Hematopoietic multipotent progenitor cell treated with erythropoietin and hydrocortisone succinate and interleukin-3 and kit ligand, for 17 days (in vitro differentiated cells): ENCODE data around the gene MAP2.

Experiments used
- DNase-seq: peaks from one replicate; pipeline ENCODE4 v3.0.0-alpha.2; 2015; ENCODE audit warnings: low spot score

The MAP2 gene

DNA sequence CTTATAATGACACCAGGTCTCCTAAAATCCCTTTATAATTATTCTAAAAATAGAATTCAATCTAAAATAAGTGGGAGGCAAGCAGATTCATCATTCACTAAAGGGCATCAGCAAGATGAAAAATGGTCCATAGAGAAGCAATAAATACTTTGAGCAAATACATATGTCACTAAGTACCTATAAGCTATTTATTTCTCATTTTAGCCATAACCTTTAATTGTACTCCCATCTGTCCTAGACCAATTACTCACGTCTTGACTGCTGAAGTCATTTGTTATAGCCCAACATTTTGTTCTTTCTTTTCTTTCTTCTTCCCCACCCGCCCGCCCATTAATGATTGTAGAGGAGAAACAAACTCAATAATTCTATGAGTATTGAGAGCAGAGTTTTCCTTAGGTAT is 105.7 kb downstream of the MAP2 start:
- no peak for DNase-seq

DNA sequence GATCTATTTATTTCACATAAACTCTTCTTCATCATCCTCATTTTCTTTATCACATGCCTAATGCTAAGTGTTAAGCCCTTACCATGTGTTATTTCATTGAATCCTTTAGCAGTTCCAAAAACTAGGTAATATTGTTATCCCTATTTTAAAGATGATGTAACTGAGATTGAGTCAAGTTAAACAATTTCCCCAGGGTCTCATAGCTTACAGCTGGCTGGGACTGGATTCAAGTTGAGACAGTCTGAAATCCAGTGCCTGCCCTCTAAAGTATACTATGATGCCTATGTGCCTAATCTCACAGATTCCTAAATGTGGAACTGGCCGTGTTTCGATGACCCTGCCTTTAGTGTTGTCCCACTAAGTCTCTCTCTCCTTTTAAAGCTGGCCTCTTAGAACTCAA is 108.5 kb downstream of the MAP2 start:
- no peak for DNase-seq

DNA sequence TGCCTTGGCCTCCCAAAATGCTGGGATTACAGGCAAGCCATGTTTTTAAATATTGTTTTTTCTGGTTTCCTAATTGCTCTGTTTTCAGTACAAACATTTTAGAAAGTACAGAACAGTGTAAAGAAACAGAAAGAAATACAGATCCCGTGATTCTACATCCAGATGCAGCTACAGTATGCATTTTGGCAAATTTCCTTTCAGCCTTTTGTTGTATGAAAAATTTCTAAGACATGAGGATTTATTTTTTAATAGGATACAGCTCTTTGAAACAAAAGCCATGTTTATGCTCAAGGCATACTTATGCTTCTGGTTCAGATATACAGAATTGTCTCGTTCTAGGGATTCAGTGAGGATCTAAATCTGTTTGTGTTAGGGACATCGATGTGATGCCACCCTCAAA is 109.5 kb downstream of the MAP2 start:
- DNase-seq: no peak

DNA sequence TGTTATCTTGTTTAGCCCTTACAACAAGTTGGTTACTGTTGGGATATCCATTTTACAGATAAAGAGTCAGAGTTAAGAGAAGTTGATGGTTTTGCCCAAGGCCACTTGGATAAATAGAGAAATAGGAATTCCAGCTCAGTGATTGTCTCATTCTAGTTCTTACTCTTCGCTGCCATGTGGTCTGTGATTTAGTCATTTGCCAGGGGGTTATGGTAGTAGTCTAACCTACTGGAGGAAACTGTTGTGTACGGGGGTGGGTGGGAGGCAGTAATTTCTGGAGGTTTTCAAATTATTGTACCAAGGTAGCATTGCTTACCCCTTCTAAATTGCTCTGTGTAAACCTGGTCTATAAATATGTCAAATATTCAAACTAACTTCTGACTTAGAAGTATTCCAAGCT is 110.4 kb downstream of the MAP2 start:
- no peak for DNase-seq

DNA sequence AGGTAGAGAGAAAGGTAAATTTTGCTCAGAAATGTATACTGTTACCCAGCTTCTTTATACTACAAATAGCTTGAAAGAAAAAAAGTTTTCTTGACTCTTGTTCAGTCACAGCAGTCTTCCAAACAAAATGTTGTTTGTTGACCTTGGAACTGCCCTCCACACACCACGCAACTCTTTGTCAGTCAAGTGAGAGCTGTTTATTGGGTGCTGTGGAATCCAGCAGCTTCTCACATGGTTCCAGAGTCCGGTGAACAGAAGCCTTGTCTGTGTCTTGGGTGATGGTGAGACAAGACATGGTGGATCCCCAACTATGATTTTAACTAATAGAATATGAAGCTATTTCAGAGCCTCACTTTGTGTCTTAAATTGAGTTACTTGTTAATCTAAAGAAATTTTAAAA is 112.5 kb downstream of the MAP2 start:
- DNase-seq: no peak

DNA sequence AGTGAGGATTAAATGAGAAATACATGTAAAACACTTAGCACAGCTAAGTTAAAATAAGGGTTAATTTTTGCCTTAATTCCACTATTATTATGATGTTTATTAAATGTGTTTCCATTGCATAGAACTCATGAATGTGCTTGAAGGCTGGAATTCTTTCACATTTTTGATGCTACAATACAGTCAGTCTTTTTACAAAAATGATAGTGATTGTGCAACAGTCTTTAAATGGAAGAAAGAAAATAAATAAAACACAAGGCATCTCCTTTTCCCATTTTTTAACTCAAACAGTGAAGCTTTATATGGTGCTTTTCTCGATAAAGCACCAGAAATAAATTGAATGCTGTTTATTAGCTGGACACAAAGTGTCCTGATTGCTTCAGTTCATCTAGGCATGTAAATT is 123.9 kb downstream of the MAP2 start:
- no peak for DNase-seq

DNA sequence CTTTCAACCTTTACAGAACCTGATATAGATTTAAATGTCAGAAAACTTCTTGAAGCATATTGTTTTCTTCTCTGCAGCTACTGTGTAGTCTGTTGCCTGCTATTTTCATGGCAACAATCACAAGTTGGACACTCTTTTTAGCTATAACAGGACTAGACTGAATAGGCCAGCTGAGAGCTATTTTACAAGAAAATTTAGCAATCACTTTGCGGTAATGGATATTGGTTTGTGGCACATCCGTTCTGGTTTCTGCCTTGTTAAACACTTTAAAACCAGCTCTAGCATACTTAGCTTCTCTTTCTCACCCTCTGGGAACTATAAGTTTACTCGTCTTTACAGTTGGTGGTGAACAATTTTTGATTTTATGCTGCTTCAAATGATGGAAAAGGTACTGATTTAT is 125.7 kb downstream of the MAP2 start:
- no peak for DNase-seq

DNA sequence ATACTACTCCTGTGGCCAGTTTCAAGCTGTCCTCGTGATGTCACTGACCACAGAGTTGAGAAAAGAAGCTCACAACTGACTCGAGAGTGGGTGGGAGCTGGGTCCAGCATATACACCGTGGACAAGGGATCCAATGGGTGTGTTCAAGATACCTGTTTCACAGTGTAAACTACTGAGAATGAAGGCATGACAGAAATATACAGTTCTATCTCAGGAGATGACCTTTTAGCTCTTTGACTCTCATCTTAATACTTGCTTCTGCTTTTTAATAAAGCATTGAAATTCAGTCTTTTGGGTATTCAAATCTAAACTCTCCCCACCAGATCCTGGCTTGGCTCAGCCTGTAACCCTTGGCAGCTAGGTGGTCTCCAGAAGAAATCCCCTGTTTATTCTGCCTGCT is 130.1 kb downstream of the MAP2 start:
- no peak for DNase-seq

DNA sequence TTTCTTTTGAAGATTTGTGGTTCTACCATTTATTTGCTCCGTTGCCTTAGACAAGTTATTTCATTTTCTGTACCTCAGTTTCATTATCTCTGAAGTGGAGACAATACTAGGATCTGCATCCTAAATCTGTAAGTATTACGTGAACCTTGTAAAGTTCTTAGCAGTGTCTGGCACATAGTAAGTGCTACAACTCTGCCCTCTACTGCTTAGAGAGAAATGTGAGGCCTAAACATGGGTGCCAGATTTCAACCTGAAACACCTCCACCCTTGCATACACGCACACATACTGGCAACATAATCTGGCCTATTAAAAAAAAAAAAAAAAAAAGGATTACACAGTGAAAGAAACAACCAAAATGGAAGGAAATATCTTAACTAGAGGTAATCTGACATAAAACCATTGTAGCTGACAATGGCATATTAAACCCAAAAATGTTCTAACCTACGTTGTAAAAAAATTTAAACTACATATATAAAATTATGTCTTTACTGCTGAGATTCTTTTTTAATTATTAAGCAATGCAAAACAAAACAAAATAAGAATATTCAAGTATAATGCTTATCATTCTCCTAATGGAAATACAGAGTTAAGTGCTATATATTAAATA is 132.6 kb downstream of the MAP2 start:
- DNase-seq: no peak

DNA sequence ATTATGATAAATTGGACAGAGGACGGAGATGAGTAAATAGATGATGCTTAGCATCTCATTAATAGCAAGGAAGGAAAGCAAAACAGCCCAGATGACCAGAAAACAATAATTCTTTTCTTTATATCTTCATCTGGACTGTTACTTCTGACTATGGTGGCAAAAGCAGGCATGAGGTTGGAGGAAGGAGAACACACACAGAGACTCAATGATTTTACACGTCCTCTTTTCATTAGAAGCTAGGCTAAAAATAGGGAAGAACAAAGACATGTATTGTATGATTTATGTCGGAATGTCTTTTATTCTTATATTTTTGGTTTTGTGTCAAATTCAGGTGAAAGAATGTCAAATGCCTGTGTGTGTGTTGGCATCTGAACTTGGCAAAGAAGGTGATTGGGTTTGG is 137.1 kb downstream of the MAP2 start:
- no peak for DNase-seq

DNA sequence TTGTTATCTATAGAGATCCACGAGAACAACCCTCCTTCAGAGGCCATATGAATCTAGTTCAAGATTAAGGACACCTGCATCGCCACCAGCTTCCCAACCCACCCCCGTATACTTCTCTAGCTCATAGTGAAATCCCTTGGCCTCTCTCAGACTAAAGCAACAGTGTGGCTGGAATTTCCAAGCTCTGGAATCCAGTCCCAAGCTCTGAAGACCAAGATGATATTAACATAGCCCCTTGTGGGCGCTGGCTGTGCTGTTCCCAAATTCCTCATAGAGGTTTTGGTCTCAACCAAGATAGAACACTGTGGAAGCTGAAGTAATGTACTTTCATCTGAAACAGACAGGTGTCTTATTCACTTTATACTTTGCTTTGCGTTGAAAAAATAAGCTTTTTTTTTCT is 139.6 kb downstream of the MAP2 start:
- DNase-seq: no peak

DNA sequence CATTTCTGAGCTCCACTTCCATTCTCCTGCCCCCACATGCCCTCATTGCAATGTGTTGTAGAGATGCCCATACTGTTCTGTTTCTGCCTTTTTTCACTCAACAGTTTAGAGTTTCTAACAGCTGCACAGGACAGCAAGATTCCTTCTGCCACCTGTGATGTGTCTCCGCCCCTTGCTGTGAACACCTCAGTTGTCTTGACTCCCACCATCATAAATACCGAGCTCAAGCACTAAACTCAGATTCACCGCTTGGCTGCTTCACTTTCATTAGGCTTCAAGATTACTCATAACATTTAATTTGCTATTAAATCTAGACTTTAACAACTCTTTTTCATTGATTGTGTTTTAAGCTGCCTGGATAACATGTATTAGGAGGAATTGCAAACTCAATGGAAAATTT is 141.0 kb downstream of the MAP2 start:
- no peak for DNase-seq

DNA sequence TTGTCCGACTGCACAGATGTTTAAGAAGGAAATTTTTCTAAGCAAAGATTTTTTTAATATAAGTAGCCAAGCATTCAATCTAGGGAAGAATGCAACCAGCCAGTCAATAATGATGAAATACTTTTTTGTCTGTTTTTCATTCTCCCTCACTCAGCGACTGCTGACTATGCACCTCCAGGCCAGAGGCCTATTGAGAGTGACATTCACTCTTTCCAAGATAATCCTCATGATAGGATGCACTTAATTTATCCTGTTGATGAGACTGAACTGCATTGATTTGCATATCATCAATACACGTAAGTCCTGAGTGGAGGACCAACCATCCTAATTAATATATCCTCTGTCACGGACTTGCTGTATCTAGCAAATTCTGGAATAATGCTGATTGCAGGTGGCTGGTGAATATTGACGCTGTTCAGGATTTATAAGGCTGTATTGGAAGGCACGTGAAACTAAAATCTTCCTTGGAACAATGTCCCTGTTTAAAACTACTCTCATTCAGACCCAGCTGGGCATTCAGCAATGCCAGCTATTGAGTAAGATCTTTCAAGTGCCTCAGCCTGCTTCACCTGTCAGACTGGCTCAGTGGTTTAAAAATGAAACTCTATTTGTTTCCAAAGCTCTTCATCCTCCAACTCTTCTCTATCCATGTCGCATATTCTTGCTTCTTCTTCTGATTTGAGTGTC is 142.2 kb downstream of the MAP2 start:
- no peak for DNase-seq

DNA sequence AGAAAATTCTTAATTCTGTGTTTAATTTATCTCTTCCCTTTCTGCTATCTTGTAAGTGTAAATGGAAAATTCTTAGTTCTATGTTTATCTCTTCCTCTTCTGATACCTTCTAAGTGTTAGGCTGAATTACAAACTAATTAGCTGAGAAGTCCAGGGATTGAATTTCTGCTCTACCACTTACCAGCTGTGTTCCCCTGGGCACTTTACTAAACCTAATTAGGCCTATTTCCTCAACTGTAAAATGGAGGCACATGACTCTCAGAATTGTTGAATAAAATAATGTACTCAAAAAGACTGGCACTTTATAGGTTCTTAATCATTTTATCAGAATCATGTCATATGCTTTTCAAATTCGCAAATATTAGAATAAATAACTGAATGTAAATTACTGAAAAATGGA is 146.3 kb downstream of the MAP2 start:
- no peak for DNase-seq

DNA sequence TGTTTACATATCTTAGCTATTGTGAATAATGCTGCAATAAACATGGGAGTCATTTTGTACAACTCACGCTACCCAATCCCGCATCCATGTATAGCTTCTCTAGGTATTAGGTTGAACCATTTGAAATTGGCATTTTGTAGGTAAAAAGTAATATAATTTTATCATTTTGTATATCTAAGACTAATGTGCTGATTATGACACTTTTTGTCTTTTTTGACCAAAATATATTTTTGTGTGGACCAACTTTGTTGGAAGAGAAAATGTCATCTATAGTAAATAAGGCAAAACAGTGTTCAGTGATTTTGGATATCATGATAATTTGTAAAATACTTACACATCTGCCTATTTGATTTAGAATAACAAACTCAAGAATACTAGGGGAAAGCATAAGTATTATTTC is 150.7 kb downstream of the MAP2 start:
- no peak for DNase-seq

DNA sequence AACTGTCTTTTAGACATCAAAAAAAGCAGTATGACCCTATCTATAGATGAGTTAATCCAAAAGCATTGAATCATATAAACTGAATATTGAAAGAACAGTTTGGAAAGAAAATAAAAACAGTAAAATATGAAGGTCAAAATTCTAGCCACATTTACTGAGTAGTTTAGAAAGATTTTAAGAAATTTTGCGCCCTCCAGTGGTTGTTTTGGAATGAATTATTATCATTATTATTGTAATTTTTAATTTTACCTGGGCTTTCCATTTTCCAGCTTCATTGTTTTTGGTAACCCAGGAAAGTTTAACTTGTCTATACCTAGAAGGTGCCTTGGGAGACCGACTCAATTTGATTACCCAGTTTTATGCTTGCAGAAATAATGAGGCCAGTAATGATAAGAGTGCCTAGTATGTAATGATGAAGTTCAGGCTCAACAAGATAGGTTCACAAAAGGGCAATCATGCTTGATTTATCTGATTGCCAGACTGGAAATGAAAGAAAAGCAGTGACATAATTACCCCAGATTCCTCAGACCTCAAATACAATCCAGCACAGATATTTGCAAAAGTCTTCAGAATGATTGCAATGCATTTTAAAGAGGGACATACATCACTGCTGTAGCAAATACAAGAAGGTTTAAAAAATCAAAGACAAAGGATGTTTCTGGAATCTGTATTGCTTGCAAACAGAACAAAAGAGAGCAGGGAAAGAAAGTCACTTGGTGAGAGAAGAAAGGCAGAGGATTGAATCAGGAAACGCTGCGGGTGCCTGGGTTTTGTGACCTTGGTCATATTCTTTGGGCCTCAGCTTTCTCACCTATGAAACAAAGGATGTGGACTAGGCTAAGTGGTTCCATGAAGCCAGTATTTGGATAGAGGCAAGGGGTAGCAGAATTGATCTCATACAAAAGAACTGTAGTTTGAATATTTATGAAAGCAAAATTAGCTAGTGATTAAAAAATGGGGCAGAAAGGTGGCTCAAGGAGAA is 153.8 kb downstream of the MAP2 start:
- no peak for DNase-seq

DNA sequence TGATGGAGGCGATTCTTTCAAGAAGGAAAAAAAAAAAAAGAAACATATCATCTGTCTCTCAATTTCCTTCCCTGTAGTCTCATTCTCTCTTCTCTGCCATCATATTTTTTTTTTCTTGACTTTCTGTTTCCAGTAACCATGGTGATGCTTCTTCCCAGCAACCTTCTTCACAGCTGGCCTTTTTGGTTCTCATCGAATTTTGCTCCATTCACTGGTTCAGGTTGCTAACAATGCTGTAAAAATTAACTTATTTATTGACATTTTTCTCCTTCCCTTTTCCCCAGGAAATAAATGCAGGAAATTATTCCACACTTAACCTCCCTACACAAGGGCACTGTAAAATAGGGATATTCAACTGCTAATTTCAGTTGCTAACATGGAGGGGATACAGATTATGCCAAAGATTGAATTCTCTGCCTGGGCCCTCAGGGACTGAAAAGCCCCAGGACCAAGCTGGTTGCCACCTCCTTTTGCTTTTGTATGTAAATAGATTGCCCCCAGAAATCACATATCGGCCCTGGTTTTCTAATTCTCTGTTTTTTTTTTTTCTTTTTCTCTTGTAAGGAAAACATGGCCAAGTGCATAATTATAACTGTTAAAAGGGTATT is 154.7 kb downstream of the MAP2 start:
- no peak for DNase-seq

DNA sequence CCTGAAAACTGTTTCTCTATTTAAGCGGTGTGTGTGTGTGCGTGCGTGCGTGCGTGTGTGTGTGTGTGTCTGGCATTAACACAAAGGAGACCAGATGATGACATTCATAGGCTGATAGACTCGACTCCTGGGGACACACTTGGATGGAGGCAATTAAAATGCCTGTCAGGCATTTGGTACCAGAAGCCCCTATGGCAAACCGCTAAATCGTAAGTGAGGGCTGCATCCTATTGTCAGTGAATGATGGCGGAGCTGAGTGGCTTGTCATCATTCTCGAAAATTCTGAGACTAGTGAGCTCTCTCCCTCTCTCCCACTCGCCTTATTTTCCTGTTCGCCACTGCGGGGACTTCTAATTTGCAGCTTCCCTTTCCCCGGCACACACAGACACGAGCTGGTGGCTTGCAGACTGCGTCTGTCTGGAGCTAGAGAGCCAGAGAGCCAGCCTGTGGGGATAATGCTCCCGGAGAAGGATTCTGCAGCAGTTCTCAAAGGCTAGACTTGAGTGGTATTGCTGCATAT is 155.4 kb downstream of the MAP2 start:
- DNase-seq: no peak

DNA sequence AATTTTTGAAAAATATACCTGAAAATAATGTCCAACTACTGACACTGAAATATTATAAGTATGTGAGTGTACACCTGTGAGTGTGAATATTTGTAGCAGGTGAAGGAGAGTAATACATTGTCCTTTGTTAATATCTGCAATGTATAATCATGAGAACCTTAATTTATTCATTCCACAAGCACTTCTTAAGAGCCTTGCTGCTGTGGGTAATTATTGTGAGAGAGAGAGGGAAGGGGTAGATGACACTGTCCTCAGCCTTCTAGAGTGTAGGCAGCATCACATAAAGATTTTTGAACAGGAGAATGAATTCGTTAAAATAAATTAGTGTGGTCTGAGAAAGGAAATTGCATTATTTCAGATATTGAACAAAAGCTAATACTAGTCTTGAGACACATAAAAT is 157.2 kb downstream of the MAP2 start:
- no peak for DNase-seq

DNA sequence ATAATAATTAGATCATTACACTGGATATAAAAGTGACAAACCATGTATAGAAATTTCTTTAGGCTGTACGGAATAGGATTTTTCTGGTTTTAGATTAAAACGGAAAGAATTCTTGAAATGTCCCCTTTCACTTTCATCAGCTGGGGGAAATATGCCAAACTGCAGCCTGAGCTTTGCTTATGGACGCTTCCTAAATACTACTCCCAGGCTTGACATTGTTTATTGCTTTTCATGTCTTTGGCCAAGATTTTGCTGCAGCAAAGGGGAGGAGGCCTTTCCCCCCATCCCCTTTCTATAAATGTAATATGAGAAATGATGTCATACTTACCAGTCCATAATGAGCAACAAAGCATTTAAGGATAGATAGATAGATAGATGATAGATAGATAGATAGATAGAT is 158.4 kb downstream of the MAP2 start:
- DNase-seq: no peak

DNA sequence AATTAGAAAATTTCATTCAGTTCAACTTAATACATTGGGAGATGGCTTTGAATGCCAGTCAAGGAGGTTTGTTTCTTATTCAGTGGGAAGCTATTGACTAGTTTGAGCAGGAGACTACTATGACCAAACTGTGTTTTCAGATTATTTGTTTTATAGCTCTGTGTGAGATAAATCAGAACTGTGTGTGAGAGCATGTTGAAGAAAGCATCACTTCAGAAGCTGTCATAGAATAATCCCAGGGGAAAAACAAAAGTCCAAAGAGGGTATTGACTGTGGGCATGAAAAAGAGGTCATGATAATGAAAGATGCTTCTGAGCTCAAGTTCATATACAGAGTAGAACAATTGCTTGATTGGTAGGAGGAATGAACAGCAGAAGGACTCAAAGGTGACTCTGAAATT is 160.6 kb downstream of the MAP2 start:
- DNase-seq: no peak

DNA sequence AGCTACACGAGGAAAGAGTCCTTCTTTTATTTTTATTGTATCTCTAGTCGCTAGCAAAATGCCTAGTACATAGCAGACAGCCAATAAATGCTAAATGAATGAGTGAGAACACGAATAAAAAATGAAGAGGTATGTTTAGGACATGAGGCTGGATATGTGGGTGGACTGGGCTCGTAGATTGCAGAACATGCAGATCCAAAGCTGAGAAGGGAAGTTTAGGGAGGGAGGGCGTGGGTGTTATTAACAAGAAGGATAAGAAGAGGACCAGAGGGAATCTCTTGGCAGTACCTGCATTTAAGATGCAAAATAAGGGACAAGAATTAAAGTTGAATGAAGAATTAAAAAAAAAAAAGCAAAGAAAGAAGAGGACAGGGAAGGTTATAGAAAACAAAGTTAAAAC is 161.1 kb downstream of the MAP2 start:
- no peak for DNase-seq

DNA sequence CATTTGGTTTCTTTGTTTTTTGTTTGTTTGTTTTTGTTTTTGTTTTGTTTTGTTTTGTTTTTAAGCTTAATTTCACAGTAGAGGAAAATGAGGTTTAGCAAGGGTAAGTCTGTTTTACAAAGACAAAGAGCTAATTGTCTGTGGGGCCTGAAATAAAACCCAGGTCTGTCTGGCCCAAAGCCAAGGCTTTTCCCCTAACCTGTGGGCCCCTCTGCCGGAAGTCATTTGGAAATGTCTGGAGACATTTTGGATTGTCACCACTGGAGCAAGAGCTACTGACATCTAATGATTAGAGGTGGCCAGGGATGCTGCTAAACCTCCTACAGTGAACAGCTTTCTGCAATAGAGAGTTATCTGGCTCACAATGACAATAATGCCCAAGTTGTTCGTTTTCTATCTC is 167.2 kb downstream of the MAP2 start:
- no peak for DNase-seq
